HG03103 (cell line): ENCODE measurements around the gene ROBO1.
"Not testable (repeated sequence)": the region's sequence is repeated elsewhere in the genome, so short reads cannot be mapped to it uniquely, and the experiment has no call there.

Experiments used
- ATAC-seq: cut with Tn5 transposase; IDR thresholded peaks from one replicate; pipeline ENCODE4 v1.9.1; 2021; ENCODE audit warnings: low read depth; ENCODE audit not compliant: unreplicated experiment

Gene ROBO1

GRCh38 chr3:78900880-78901279 lies 866.9 kb downstream of the ROBO1 start:
- ATAC-seq: no peak

- no peak for ATAC-seq
These were observed 867.4 kb downstream of the ROBO1 start for GRCh38 chr3:78900426-78900825.

- no peak for ATAC-seq
These were observed 872.3 kb downstream of the ROBO1 start for GRCh38 chr3:78895528-78895927.

GRCh38 chr3:78894787-78895186 lies 873.0 kb downstream of the ROBO1 start:
- ATAC-seq: no peak

- no peak for ATAC-seq
These were observed 874.6 kb downstream of the ROBO1 start for GRCh38 chr3:78893161-78893560.

GRCh38 chr3:78889348-78889747 lies 878.5 kb downstream of the ROBO1 start:
- ATAC-seq: no peak

GRCh38 chr3:78888635-78889034 lies 879.2 kb downstream of the ROBO1 start:
- no peak for ATAC-seq

GRCh38 chr3:78887547-78888011 lies 880.2 kb downstream of the ROBO1 start:
- ATAC-seq: no peak

GRCh38 chr3:78887029-78887428 lies 880.8 kb downstream of the ROBO1 start:
- no peak for ATAC-seq

GRCh38 chr3:78884567-78884966 lies 883.2 kb downstream of the ROBO1 start:
- ATAC-seq: not testable (repeated sequence)

GRCh38 chr3:78882251-78882650 lies 885.5 kb downstream of the ROBO1 start:
- ATAC-seq: no peak

GRCh38 chr3:78881501-78881900 lies 886.3 kb downstream of the ROBO1 start:
- ATAC-seq: no peak

GRCh38 chr3:78880603-78881461 lies 887.0 kb downstream of the ROBO1 start:
- no peak for ATAC-seq

- ATAC-seq: no peak
These were observed 888.4 kb downstream of the ROBO1 start for GRCh38 chr3:78879295-78879860.

GRCh38 chr3:78878789-78879188 lies 889.0 kb downstream of the ROBO1 start:
- ATAC-seq: no peak

- ATAC-seq: no peak
These were observed 889.8 kb downstream of the ROBO1 start for GRCh38 chr3:78878011-78878410.

GRCh38 chr3:78875851-78876250 lies 891.9 kb downstream of the ROBO1 start:
- ATAC-seq: no peak

- no peak for ATAC-seq
These were observed 892.4 kb downstream of the ROBO1 start for GRCh38 chr3:78875436-78875835.

GRCh38 chr3:78873641-78874040 lies 894.2 kb downstream of the ROBO1 start:
- no peak for ATAC-seq

GRCh38 chr3:78872195-78872594 lies 895.6 kb downstream of the ROBO1 start:
- ATAC-seq: no peak

GRCh38 chr3:78871048-78871447 lies 896.8 kb downstream of the ROBO1 start:
- ATAC-seq: peak; percentile 66

- ATAC-seq: no peak
These were observed 897.3 kb downstream of the ROBO1 start for GRCh38 chr3:78870484-78870883.
